COR-L47 (cell line): ENCODE results near the gene STH.
A peak's percentile ranks its signal among the peaks of the same experiment; 100 is the strongest.
"Not testable (repeated sequence)": the region's sequence is repeated elsewhere in the genome, so short reads cannot be mapped to it uniquely, and the experiment has no call there.

Experiments used
- DNase-seq: peaks from one replicate; lab custom pipeline; 2025; lab: John Stamatoyannopoulos, UW

The STH gene

DNA sequence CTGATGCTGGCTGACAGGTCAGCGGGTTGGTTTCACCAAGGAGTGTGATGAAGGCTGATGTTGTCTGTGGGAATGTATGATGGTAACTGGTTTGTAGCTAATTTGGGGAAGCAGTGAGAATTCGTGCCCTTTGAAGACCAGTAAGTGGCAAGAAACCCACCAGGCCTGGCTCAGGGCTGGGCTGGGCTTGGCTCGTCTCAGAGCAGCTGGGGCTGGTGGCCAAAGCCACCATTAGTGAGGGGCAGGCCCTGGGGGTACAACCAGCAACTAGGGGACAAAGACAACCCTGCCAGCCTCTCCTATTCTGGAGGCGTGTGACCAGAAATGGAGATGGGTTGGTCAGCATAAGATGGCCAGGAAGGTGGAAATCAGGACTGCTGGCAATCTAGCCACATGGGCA, 13.0 kb upstream of the STH start:
- no peak for DNase-seq

GRCh38 chr17:45987706-45988105, 11.3 kb upstream of the STH start:
- DNase-seq: no peak

- DNase-seq: no peak
Measured at GRCh38 chr17:45989759-45990158, 9.3 kb upstream of the STH start.

DNA sequence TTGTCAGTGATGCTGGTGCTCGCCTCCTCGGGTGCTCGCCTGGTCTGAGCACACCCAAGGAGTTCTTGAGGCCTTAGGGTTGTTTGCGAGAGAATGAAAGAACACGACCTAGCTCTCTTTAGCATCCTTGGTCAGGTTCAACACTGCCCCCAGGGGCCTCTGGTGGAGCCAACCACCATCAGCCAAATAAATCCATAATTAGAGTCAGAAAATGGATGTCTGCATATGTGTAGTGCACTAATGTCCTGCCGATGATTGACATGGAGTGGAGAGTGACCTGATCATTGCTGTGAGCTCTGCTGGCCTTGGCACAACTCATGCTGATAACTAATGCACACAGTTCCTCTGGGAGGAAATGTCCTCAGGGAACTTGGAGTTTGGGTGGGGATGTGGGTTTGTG, 8.2 kb upstream of the STH start:
- no peak for DNase-seq

DNA sequence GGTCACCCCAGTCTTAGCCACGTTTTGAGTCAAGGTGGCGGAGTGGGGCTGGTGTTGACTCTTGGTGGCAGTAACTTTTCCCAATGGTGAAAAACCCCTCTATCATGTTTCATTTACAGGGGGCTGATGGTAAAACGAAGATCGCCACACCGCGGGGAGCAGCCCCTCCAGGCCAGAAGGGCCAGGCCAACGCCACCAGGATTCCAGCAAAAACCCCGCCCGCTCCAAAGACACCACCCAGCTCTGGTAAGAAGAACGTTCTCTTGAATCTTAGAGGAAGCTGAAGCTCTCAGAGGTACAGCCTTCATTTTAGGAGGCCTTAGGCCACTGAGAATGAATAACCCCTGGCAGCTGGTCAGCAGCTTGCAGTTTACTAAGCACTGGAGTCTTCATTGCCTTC, 7.7 kb upstream of the STH start:
- DNase-seq: no peak

DNA sequence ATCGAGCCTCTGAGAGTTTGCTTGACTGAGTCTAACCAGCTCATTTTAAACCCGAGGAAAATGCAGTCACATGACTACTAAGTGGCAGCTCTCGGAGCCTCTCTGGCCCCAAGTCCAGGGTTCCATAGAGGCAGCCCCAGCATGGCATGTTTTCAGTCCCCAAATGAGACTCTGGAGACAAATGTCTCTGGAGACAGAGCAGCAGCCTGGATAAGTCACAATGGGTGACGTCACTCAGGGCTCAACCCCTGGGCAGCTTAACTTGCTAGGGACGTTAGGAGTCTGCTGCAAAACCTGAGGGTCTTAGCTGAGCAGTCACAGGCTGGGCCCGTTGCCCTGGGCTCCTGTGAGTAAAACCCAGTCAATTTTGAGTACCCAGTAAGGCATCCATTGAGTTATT, 6.9 kb upstream of the STH start:
- no peak for DNase-seq

DNA sequence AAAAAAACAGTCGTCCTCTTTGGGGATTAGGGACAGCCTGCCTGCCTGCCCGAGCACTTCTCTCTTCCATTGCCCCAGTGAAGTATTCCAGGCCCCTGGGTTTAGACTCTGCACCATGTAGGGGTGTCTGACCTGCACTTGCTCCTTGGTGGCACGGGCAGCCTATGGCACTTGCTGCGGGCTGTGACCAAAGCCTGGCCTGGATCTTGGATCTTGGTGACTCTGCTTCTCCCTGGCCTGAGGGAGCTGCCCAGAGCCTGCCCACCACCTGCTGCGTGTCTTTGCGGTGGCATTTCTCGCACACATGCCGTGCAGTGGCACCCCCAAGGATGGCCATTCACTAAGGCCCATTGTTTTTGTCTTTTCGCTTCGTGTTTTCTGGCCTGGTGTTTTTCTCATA, 6.1 kb upstream of the STH start:
- DNase-seq: no peak

DNA sequence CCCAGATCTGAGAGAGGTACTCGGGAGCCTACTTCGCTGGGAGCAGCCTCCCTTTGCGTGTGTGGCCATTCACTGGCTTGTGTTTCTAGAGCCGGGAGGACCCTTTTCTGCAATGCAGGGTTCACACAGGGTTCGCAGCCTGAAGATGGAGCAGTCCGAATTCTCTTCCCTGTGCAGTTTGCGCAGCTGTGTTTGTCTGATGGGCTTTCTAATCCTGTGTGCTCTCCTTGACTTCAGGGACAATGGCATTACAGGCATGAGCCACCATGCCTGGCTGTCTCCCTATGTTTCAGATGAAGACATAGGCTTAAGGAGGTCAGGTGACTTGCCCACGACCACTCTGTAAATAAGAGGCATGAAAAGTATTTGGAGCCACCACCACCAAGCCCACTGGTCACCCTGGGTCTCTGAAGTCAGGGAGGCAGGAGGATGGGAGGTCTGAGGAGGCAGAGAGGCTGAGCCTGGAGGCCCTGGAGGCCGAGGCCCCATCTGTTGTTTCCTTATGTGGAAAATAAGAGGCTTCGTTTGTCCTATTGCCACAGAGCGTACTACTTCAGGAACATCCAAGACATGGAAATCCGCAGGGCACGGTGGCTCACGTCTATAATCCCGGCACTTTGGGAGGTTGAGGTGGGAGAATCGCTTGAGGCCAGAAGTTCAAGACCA, 5.0 kb upstream of the STH start:
- no peak for DNase-seq

GRCh38 chr17:45994987-45995386, 4.1 kb upstream of the STH start:
- no peak for DNase-seq

DNA sequence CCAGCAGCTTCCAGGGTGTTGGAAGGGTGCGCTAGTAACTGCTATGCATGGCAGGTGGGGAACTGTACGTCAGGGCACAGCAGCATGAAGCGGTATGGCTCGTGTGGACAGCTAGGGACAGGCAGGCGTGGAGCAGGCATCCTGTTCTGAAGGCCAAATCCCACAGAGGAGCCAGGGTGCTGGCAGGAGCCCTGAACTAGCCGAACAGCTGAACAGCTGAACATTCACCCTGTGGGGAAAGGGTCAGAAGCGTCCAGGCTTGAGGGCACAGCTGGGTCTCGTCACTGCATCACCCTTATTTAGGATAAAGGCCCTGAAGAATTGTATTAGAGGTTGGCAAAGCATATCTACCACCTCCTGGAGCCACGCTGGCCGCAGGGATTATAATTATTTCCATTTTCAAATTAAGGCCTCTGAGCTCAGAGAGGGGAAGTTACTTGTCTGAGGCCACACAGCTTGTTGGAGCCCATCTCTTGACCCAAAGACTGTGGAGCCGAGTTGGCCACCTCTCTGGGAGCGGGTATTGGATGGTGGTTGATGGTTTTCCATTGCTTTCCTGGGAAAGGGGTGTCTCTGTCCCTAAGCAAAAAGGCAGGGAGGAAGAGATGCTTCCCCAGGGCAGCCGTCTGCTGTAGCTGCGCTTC, 3.3 kb upstream of the STH start:
- no peak for DNase-seq

GRCh38 chr17:45996282-45996937, 2.6 kb upstream of the STH start:
- no peak for DNase-seq

GRCh38 chr17:45997166-45997565, 1.9 kb upstream of the STH start:
- no peak for DNase-seq

GRCh38 chr17:45997624-45998023, 1.4 kb upstream of the STH start:
- DNase-seq: no peak

DNA sequence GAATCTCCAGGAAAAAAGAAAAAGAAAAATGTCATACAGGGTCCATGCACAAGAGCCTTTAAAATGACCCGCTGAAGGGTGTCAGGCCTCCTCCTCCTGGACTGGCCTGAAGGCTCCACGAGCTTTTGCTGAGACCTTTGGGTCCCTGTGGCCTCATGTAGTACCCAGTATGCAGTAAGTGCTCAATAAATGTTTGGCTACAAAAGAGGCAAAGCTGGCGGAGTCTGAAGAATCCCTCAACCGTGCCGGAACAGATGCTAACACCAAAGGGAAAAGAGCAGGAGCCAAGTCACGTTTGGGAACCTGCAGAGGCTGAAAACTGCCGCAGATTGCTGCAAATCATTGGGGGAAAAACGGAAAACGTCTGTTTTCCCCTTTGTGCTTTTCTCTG, 845 bp downstream of the STH start:
- no peak for DNase-seq

DNA sequence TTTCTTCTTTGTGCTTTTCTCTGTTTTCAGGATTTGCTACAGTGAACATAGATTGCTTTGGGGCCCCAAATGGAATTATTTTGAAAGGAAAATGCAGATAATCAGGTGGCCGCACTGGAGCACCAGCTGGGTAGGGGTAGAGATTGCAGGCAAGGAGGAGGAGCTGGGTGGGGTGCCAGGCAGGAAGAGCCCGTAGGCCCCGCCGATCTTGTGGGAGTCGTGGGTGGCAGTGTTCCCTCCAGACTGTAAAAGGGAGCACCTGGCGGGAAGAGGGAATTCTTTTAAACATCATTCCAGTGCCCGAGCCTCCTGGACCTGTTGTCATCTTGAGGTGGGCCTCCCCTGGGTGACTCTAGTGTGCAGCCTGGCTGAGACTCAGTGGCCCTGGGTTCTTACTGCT, 1.2 kb downstream of the STH start:
- DNase-seq: no peak

- no peak for DNase-seq
Measured at GRCh38 chr17:46000757-46001156, 1.7 kb downstream of the STH start.

DNA sequence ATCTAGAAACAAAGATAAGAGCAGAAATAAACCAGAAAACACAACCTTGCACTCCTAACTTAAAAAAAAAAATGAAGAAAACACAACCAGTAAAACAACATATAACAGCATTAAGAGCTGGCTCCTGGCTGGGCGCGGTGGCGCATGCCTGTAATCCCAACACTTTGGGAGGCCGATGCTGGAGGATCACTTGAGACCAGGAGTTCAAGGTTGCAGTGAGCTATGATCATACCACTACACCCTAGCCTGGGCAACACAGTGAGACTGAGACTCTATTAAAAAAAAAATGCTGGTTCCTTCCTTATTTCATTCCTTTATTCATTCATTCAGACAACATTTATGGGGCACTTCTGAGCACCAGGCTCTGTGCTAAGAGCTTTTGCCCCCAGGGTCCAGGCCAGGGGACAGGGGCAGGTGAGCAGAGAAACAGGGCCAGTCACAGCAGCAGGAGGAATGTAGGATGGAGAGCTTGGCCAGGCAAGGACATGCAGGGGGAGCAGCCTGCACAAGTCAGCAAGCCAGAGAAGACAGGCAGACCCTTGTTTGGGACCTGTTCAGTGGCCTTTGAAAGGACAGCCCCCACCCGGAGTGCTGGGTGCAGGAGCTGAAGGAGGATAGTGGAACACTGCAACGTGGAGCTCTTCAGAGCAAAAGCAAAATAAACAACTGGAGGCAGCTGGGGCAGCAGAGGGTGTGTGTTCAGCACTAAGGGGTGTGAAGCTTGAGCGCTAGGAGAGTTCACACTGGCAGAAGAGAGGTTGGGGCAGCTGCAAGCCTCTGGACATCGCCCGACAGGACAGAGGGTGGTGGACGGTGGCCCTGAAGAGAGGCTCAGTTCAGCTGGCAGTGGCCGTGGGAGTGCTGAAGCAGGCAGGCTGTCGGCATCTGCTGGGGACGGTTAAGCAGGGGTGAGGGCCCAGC, 2.6 kb downstream of the STH start:
- no peak for DNase-seq

- DNase-seq: peak; percentile 44
Measured at GRCh38 chr17:46002311-46002972, 3.4 kb downstream of the STH start.

- DNase-seq: no peak
Measured at GRCh38 chr17:46002973-46003316, 3.9 kb downstream of the STH start.

- DNase-seq: peak; percentile 83
Measured at GRCh38 chr17:46003907-46004748, 5.1 kb downstream of the STH start.

GRCh38 chr17:46006082-46006481, 7.0 kb downstream of the STH start:
- DNase-seq: not testable (repeated sequence)
